HepG2 (cell line): Measurements from ENCODE around the gene NOL4L. TPM values are rescaled to one million over a fixed set of nuclear protein-coding genes. Genes with fewer than 3 reads are reported as not detected.

ENCODE experiments used
- GTF2F1 ChIP-seq: fragments of 150-350 bp; IDR thresholded peaks from 2 replicates; pipeline ENCODE4 v1.6.1; 2014; ENCODE audit warnings: low read length
- MAFK ChIP-seq, 2 experiments: IDR thresholded peaks in 1 of 2; conservative IDR thresholded peaks in 1 of 2; 2 replicates each; pipeline ENCODE4 v1.6.1; 2011; ENCODE audit warnings: improper control_type of control experiment in 2 of 2, low read length in 2 of 2
- NAIF1 ChIP-seq: sonication (generic); formaldehyde crosslinking; IDR thresholded peaks from 2 replicates; pipeline ENCODE4 v1.5.0; 2020; ENCODE audit warnings: mild to moderate bottlenecking, missing genetic modification reagents, borderline replicate concordance
- RBAK ChIP-seq: sonication (generic); formaldehyde crosslinking; IDR thresholded peaks from 2 replicates; pipeline ENCODE4 v1.5.1; 2020; ENCODE audit warnings: mild to moderate bottlenecking, missing genetic modification reagents
- SRY ChIP-seq: sonication (generic); formaldehyde crosslinking; IDR thresholded peaks from 2 replicates; pipeline ENCODE4 v1.8.0; 2022; ENCODE audit warnings: mild to moderate bottlenecking, missing genetic modification reagents
- ZBTB4 ChIP-seq: sonication (generic); formaldehyde crosslinking; IDR thresholded peaks from 2 replicates; pipeline ENCODE4 v1.4.0; 2020; ENCODE audit warnings: missing genetic modification reagents, mild to moderate bottlenecking, borderline replicate concordance
- ZNF547 ChIP-seq: sonication (generic); formaldehyde crosslinking; IDR thresholded peaks from 2 replicates; pipeline ENCODE4 v1.5.1; 2020; ENCODE audit warnings: mild to moderate bottlenecking, missing genetic modification reagents
- ZNF629 ChIP-seq: sonication (generic); formaldehyde crosslinking; conservative IDR thresholded peaks from 2 replicates; pipeline ENCODE4 v1.5.0; 2020; ENCODE audit warnings: missing genetic modification reagents
- ZNF83 ChIP-seq: sonication (generic); formaldehyde crosslinking; IDR thresholded peaks from 2 replicates; pipeline ENCODE4 v1.4.0; 2020; ENCODE audit warnings: missing genetic modification reagents, mild to moderate bottlenecking, borderline replicate concordance
- ZXDC ChIP-seq: sonication (generic); formaldehyde crosslinking; IDR thresholded peaks from 2 replicates; pipeline ENCODE4 v1.5.0; 2020; ENCODE audit warnings: mild to moderate bottlenecking, missing genetic modification reagents
- polyA plus RNA-seq, 8 experiments: library from polyadenylated mRNA; depleted of rRNA in 3 of 8; stranded (reverse) in 7 of 8; unstranded in 1 of 8; fragments of >200 nt; fragmentation: Illumina TruSeq in 4 of 8; extraction: Trizol in 4 of 8; gene quantifications; 2 replicates each; pipeline versions ENCODE4 v1.2.1 to v1.2.3, GENCODE V29; 2011 to 2016; ENCODE audit warnings: low read depth in 4 of 8, missing spikeins in 1 of 8, mixed read lengths in 1 of 8; ENCODE audit not compliant: insufficient read depth in 1 of 8
- total RNA-seq, 5 experiments: library from RNA; depleted of rRNA; stranded (reverse); fragments of >200 nt; fragmentation: Illumina TruSeq; extraction: Trizol; gene quantifications; 2 replicates each; pipeline ENCODE4 v1.2.3, GENCODE V29; 2016; ENCODE audit warnings: low read depth in 1 of 5

Gene NOL4L
- total and polyA plus RNA-seq, 2 of the 13 experiments (the other 11 are each of a cell fraction or from before 2014, with no cell fraction given), result 16.6 to 35.4 TPM

GRCh38 chr20:32573167-32573851 is 11.8 kb downstream of the NOL4L start (continued):
- no peak for TF ChIP-seq ZBTB4 (CRISPR knock-in tag)
- no peak for TF ChIP-seq NAIF1 (CRISPR knock-in tag)
- peak; percentile 89 for TF ChIP-seq ZNF629 (CRISPR knock-in tag)
- TF ChIP-seq ZNF547, result 0 out of 2 replicates have a peak, but pooled peaks have one; percentile 3
- TF ChIP-seq MAFK (conservative IDR thresholded peaks at IDR 0.05 in 1 of 2, IDR thresholded peaks at IDR 0.05 in 1 of 2; ENCODE audit: low read length in 2 of 2), result no peak
- no peak for TF ChIP-seq ZNF83 (CRISPR knock-in tag)
- no peak for TF ChIP-seq GTF2F1
- TF ChIP-seq RBAK (CRISPR knock-in tag), result no peak
- no peak for TF ChIP-seq SRY (CRISPR knock-in tag)
- TF ChIP-seq ZXDC, result peak; percentile 35; the same call in 1 of the 2 replicates
